SKM-1 treated with dmso at 0.1 percent for 144 hours (cell line): Measurements from ENCODE around the gene CSRP1.

ENCODE experiments used
- DNase-seq: peaks from one replicate; lab custom pipeline; 2025; ENCODE audit not compliant: unreplicated experiment; lab: John Stamatoyannopoulos, UW

The CSRP1 gene

DNA sequence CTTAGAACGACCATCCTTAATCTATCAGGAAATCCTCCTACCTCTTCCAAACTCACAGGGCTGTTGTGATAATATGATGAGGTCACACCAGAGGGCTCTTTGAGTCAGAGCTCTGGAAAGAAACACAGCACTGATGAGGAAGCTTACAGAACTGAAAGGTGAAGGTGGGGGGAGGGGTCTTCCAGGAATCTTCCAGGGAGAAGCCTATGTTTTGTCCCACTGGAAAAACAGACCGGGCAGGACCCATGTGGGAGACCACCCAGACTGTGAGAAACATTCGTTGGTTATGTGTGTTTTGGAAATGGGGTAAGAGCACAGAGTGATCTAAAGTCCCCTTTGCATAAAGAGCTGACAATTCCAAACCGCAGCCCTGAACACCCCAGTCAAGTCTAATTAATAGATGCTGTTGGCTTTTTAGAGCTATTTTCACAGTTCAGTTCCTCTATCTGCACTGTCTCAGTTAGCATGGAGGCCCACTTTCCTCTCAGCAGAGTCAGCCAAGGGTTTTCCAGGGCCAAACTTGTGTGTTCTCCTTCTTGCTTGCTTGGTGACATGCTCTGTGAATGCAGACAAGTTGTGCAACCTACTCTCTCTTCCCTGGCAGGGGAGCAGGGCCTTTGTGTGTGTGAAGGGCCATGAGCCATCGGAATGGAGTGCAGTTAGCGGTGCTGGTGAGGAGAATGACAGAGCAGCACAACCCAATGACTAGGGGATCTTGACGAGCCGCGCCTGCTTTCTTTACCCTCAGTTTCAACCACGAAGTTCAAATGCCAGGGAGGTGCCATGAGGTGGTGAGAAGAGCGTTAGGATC lies 50.2 kb downstream of the CSRP1 start:
- DNase-seq: peak; percentile 43

DNA sequence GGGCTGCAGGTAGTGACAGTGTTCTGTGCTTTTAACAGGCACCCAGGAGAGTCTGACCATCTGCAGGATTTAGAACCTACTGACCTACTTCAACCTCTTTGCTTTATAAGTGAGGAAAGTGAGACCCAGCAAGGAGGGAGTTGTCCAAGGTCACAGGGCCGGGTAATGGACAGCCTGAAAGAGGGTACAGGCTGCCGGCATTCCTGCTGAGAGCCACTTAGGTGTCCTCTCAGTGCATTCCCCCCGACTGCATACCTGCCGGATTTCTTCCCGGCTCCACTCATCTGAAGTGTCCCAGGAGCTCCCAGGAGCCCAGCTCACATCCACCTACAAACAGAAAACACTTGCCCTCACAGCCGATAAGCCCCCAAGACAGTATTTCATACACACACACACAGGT lies 51.8 kb downstream of the CSRP1 start:
- no peak for DNase-seq

DNA sequence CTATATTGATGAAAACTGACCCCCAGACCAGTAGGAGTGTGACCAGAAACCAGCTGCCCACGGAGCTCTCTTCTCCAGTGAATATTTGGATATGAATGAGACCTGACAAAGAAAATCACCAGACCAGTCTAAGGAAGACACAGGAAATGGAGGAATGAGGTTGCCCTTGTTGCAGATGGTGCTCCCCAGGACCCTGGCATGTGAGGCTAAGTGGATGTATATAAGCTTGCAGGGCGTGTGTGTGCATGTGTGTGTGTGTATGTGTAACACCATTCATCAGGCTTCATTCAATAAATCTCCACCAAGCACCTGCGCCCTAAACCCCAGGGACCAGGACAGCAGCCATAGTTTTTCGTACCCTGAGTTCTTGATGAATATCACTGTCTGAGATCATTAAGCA lies 52.3 kb downstream of the CSRP1 start:
- DNase-seq: no peak

DNA sequence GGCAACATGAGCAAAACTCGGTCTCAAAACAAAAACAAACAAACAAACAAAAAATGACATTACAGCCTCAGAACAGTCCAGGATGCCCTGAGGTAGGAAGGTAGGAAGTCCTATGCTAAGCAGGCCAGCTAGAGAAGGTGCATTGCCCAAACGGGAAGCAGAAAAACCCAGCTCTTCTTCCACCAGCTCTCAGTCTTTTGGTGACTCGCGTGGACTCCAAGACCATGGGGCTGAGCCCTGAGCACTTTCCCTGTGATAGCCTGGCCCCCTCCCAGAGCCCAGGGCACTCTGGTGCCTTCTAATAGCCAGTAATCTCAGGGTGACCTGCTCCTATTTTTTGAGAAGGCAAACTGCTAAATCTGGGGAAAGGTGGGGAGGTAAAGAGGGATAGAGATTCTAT lies 54.1 kb downstream of the CSRP1 start:
- no peak for DNase-seq

DNA sequence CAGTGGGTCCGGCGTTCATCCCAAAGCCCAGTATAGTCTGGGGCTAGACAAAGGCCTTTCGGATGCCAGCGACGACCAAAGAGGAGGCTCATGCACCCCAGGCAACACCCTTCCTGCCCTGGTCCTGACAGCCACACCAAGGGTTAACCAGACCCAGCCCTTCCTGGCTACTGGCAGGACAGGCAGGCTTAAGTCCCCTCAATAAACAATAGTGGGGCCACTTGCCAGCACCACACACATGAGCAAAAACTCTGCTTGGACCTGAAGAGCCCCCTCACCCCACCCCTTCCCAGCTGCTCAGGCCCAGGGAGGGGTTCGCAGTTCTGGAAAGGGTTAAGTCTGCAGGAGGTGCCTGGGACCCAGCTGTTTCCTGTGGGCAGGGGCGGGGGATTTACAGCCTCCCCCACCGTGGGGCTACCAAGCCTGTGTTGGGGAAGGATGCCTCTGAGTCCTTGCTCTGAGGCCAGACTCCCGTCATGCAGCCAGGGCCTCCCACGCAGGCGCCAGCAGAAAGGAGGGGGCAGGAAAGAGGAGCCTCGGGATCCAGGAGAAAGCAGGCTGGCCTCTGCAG lies 56.1 kb downstream of the CSRP1 start:
- no peak for DNase-seq

DNA sequence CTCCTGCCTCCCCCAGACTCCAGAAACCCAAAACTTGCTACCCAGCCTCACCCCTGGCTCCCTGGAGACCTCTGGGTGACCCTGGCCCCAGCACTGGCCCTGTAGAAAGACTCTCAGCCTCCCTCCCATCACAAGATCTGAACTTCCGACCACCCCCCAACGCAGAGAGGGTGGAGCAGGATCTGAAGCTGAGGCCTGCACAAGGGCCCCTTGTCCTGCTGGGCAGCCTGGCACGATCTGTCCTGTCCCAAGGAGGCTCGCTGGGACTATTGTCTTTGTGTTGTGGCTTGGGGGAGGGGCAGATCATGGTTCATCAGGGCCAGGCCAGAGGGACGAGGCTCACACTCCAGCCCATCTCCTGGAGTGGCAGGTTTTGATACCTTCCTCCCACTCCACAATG lies 57.9 kb downstream of the CSRP1 start:
- DNase-seq: no peak

GRCh38 chr1:201447903-201448871 lies 58.7 kb downstream of the CSRP1 start:
- peak; percentile 54 for DNase-seq

- DNase-seq: no peak
These were observed 61.6 kb downstream of the CSRP1 start for GRCh38 chr1:201445310-201445709.

GRCh38 chr1:201444792-201445191 lies 62.1 kb downstream of the CSRP1 start:
- DNase-seq: peak; percentile 7

GRCh38 chr1:201443747-201444146 lies 63.2 kb downstream of the CSRP1 start:
- no peak for DNase-seq

- no peak for DNase-seq
These were observed 70.0 kb downstream of the CSRP1 start for GRCh38 chr1:201436969-201437368.

- no peak for DNase-seq
These were observed 70.5 kb downstream of the CSRP1 start for GRCh38 chr1:201436393-201436792.

- DNase-seq: no peak
These were observed 72.7 kb downstream of the CSRP1 start for GRCh38 chr1:201434266-201434665.

DNA sequence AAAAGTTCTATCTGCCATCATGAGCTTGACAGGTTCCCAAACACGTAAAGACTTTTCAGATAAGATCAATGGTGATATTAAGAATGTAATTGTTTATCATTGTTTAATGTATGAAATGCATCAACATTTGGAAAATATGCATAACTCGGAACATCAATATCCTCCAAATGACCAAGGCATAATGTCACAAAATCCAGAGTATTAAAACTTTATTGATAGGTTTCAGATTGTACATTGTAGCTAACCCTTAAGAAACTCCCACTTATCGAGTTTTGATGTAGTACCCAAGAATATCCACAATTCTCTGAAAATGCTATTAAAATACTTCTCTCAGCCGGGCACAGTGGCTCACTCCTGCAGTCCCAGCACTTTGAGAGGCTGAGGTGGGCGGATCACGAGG lies 73.3 kb downstream of the CSRP1 start:
- no peak for DNase-seq
